Measurements from ENCODE around the gene CMSS1. TPM values are rescaled to one million over a fixed set of nuclear protein-coding genes. Genes with fewer than 3 reads are reported as not detected.

The CMSS1 gene
- total RNA-seq, 1 donor from 2014 or later = 45.7 TPM

GRCh38 chr3:99817047-99817436 is 620 bp upstream of the CMSS1 start:
- intact Hi-C loops (cut with micrococcal nuclease) = loop anchor here (1.0 to 5.0 kb wide), 17 partner anchors 9 to 1860 kb away; partner anchors contain the start of genes CLDND1, CPOX, DCBLD2 and LNP1

- intact Hi-C loops (cut with micrococcal nuclease) = loop anchor here (1.0 to 5.0 kb wide), 4 partner anchors 391 to 1858 kb away; partner anchors contain the start of genes CLDND1, CPOX and ZBTB11
Observed at GRCh38 chr3:99818818-99819217, 1.2 kb downstream of the CMSS1 start.

- intact Hi-C loops (cut with micrococcal nuclease) = no loop called here
Observed at GRCh38 chr3:99823723-99824711, 6.4 kb downstream of the CMSS1 start.

GRCh38 chr3:99825004-99825640 is 7.5 kb downstream of the CMSS1 start:
- intact Hi-C loops (cut with micrococcal nuclease) = no loop called here

GRCh38 chr3:99829844-99830243 is 12.2 kb downstream of the CMSS1 start:
- intact Hi-C loops (cut with micrococcal nuclease) = loop anchor here (5.0 kb wide), 3 partner anchors 572 to 1807 kb away; partner anchors contain the start of genes LNP1 and TOMM70

- intact Hi-C loops (cut with micrococcal nuclease) = loop anchor here (2.0 to 5.0 kb wide), 5 partner anchors 235 to 1804 kb away; partner anchors contain the start of genes LNP1 and TOMM70
Observed at GRCh38 chr3:99833617-99834205, 16.0 kb downstream of the CMSS1 start.

- intact Hi-C loops (cut with micrococcal nuclease) = loop anchor here (5.0 kb wide), 3 partner anchors 568 to 1803 kb away; partner anchors contain the start of genes LNP1 and TOMM70
Observed at GRCh38 chr3:99834211-99834957, 16.7 kb downstream of the CMSS1 start.

- intact Hi-C loops (cut with micrococcal nuclease) = no loop called here
Observed at GRCh38 chr3:99836681-99837080, 19.0 kb downstream of the CMSS1 start.

GRCh38 chr3:99837715-99838114 is 20.1 kb downstream of the CMSS1 start:
- intact Hi-C loops (cut with micrococcal nuclease) = no loop called here

- intact Hi-C loops (cut with micrococcal nuclease) = no loop called here
Observed at GRCh38 chr3:99838755-99839154, 21.1 kb downstream of the CMSS1 start.

GRCh38 chr3:99839613-99840012 is 22.0 kb downstream of the CMSS1 start:
- intact Hi-C loops (cut with micrococcal nuclease) = loop anchor here (5.0 kb wide), 1 partner anchor 108 kb away; no protein-coding TSS in a partner anchor

GRCh38 chr3:99841949-99842348 is 24.3 kb downstream of the CMSS1 start:
- intact Hi-C loops (cut with micrococcal nuclease) = loop anchor here (5.0 kb wide), 1 partner anchor 105 kb away; no protein-coding TSS in a partner anchor

GRCh38 chr3:99842826-99843589 is 25.3 kb downstream of the CMSS1 start:
- intact Hi-C loops (cut with micrococcal nuclease) = loop anchor here (1.0 to 5.0 kb wide), 7 partner anchors 25 to 411 kb away; no protein-coding TSS in a partner anchor

- intact Hi-C loops (cut with micrococcal nuclease) = loop anchor here (1.0 to 5.0 kb wide), 7 partner anchors 25 to 411 kb away; no protein-coding TSS in a partner anchor
Observed at GRCh38 chr3:99843590-99844258, 26.1 kb downstream of the CMSS1 start.

- intact Hi-C loops (cut with micrococcal nuclease) = no loop called here
Observed at GRCh38 chr3:99845331-99845730, 27.7 kb downstream of the CMSS1 start.

GRCh38 chr3:99845999-99846398 is 28.3 kb downstream of the CMSS1 start:
- intact Hi-C loops (cut with micrococcal nuclease) = no loop called here

- intact Hi-C loops (cut with micrococcal nuclease) = loop anchor here (1.0 kb wide), 1 partner anchor 10 kb away; no protein-coding TSS in a partner anchor
Observed at GRCh38 chr3:99846477-99847160, 29.0 kb downstream of the CMSS1 start.

GRCh38 chr3:99848433-99848832 is 30.8 kb downstream of the CMSS1 start:
- intact Hi-C loops (cut with micrococcal nuclease) = no loop called here

Data from T-helper 1 cell treated with Interleukin-12 subunit alpha and Interleukin-12 subunit beta and Interleukin-4 antibody, amounts not matched to agents 30 ng/mL and 1 ng/mL, for 36 hours (primary cell).